Activated T-cell treated with anti-CD3 and anti-CD28 coated beads, Interleukin-2, amount 50 U/mL, for 72 hours (primary cell): ENCODE results near the gene DFFB. TPM values are rescaled to one million over a fixed set of nuclear protein-coding genes. Genes with fewer than 3 reads are reported as not detected.
A peak's percentile ranks its signal among the peaks of the same experiment; 100 is the strongest.

Source experiments
- ATAC-seq, 2 donors: fragments of 150-1000 bp; cut with Tn5 transposase; replicated peaks in 1 of 2; 2 replicates each; pipeline ENCODE4 v1.10.0; 2021; ENCODE audit warnings: moderate library complexity in 2 of 2, mild to moderate bottlenecking in 1 of 2
- DNase-seq, 2 donors: peaks; one replicate each; pipeline ENCODE4 v3.0.0; 2021 to 2022; ENCODE audit warnings: mixed read lengths in 1 of 2
- H3K27ac Mint-ChIP-seq: one replicate; pipeline ENCODE4 v1.8.0; 2022; ENCODE audit warnings: mild to moderate bottlenecking, moderate library complexity, mixed read lengths
- H3K27me3 Mint-ChIP-seq: one replicate; pipeline ENCODE4 v1.8.0; 2022; ENCODE audit warnings: low read depth, mixed read lengths
- H3K36me3 Mint-ChIP-seq, 2 donors: one replicate each; pipeline ENCODE4 v1.8.0; 2022; ENCODE audit warnings: mixed read lengths in 2 of 2, mild to moderate bottlenecking in 1 of 2; ENCODE audit not compliant: insufficient read depth in 2 of 2
- H3K4me1 Mint-ChIP-seq: one replicate; pipeline ENCODE4 v1.8.0; 2022; ENCODE audit warnings: low read depth, mixed read lengths
- H3K4me3 Mint-ChIP-seq, 2 donors: one replicate each; pipeline ENCODE4 v1.8.0; 2022; ENCODE audit warnings: mild to moderate bottlenecking in 2 of 2, mixed read lengths in 2 of 2, moderate library complexity in 2 of 2
- H3K9me3 Mint-ChIP-seq, 2 donors: one replicate each; pipeline ENCODE4 v1.8.0; 2022; ENCODE audit warnings: mixed read lengths in 2 of 2
- total RNA-seq, 2 donors: library from RNA; stranded (reverse); gene quantifications; one replicate each; pipeline ENCODE4 v1.2.3, GENCODE V29; 2022

The DFFB gene
- total RNA-seq, 2 donors from 2014 or later, result 8.2 to 8.6 TPM

DNA sequence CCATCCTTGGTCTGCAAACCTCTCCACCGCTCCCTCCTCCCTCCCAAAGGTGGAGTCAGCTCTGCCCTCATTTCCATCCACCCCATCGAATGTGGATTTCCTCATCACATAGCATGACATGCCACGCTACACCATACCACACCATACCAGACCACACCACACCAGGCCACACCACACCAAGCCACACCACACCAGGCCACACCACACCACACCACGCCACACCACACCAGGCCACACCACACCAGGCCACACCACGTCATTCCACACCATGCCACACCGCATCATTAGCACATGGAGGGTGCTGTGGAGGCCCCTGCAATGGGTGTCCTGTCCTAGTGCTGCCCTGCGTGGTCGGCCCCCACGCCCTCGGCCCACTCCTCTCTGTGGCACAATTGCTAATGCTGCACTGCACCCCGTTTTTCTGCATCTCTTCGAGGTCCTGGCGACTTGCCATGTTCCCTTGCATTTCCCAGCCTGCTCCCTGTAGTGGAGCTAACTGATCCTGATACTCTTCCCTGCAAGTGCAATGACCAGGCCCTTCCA is 11.3 kb downstream of the DFFB start:
- H3K27ac Mint-ChIP-seq, result no peak overlapping the region
- H3K4me1 Mint-ChIP-seq, result no peaks in the 10 kb centered on the region
- no peak for DNase-seq
- ATAC-seq, result no peak
- H3K9me3 Mint-ChIP-seq, result peaks cover 0 to 1% of the 10 kb centered on the region in 2 donors
- H3K4me3 Mint-ChIP-seq, result no peak overlapping the region
- no peaks in the 10 kb centered on the region for H3K27me3 Mint-ChIP-seq
- H3K36me3 Mint-ChIP-seq, result peaks cover 3 to 10% of the 10 kb centered on the region in 2 donors

DNA sequence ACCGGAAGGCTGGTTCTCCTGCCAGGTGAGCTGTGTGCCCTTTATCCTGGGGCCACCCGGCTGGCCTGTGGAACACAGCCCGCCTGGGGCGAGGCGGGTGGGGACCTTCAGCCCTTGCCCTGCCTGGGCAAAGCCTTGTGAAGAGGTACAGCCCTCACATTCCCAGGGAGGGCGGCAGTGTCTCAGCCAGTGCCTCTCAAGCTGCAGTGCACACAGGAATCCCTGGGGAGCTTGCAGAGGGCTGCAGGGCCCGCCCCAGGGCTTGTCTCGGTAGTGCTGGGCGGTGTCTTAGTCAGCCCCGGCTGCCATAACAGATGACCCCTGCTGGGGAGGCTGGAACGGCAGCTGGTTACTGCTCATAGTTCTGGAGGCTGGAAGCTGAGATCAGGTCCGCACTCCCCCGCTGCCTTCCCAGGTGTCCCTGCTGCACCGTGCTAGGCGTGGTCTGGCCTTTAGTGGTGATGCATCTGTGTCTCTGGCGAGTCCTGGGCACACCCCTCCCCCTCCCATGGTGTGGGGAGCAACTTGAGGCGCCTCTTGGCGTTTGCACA is 12.6 kb downstream of the DFFB start:
- DNase-seq, result no peak
- no peaks in the 10 kb centered on the region for H3K27me3 Mint-ChIP-seq
- peaks cover 3 to 10% of the 10 kb centered on the region in 2 donors for H3K36me3 Mint-ChIP-seq
- H3K4me1 Mint-ChIP-seq, result no peaks in the 10 kb centered on the region
- H3K9me3 Mint-ChIP-seq, result peaks cover 0 to 1% of the 10 kb centered on the region in 2 donors
- H3K27ac Mint-ChIP-seq, result no peak overlapping the region
- H3K4me3 Mint-ChIP-seq, result no peak overlapping the region
- ATAC-seq, result no peak

GRCh38 chr1:3871451-3871805 is 14.2 kb downstream of the DFFB start:
- no peak for ATAC-seq
- H3K36me3 Mint-ChIP-seq, result peaks cover 5 to 16% of the 10 kb centered on the region in 2 donors
- H3K27ac Mint-ChIP-seq, result no peak overlapping the region
- DNase-seq, result no peak
- peaks cover 0 to 1% of the 10 kb centered on the region in 2 donors for H3K9me3 Mint-ChIP-seq
- no peaks in the 10 kb centered on the region for H3K4me1 Mint-ChIP-seq
- H3K4me3 Mint-ChIP-seq, result no peak overlapping the region
- H3K27me3 Mint-ChIP-seq, result no peaks in the 10 kb centered on the region

DNA sequence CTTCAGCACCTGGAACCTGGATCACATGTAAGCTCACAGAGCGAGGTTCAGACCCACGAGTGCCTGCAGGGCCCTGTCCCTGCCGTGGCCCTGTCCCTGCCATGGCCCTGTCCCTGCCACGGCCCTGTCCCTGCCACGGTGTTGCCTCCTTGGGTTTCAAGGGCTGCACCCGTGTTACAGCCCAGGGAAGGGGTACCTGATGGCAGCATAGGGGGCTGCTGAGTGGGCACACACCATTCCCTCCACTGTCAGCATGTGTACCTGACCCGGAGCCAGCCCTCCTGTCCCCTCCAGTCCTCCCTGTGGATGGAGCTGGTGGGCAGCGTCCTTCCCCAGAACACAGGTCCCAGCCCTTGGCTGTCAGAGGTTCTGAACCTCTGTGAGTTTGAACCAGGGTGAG is 15.3 kb downstream of the DFFB start:
- peaks cover 4 to 16% of the 10 kb centered on the region in 2 donors for H3K36me3 Mint-ChIP-seq
- DNase-seq, result no peak
- ATAC-seq, result no peak
- H3K4me3 Mint-ChIP-seq, result no peak overlapping the region
- no peak overlapping the region for H3K27ac Mint-ChIP-seq
- no peaks in the 10 kb centered on the region for H3K4me1 Mint-ChIP-seq
- peaks cover 0 to 1% of the 10 kb centered on the region in 2 donors for H3K9me3 Mint-ChIP-seq
- no peaks in the 10 kb centered on the region for H3K27me3 Mint-ChIP-seq

GRCh38 chr1:3874736-3875135 is 17.5 kb downstream of the DFFB start:
- no peak for DNase-seq
- Mint-ChIP-seq H3K9me3 (no peaks in the 10 kb centered on the region), H3K27me3 (no peaks in the 10 kb centered on the region), H3K4me1 (no peaks in the 10 kb centered on the region), H3K4me3 (no peak overlapping the region), H3K27ac (no peak overlapping the region), H3K36me3 (peaks cover 5 to 20% of the 10 kb centered on the region in 2 donors)
- ATAC-seq, result no peak

GRCh38 chr1:3876716-3877115 is 19.4 kb downstream of the DFFB start:
- no peaks in the 10 kb centered on the region for H3K27me3 Mint-ChIP-seq
- H3K36me3 Mint-ChIP-seq, result peaks cover 5 to 20% of the 10 kb centered on the region in 2 donors
- no peaks in the 10 kb centered on the region for H3K9me3 Mint-ChIP-seq
- ATAC-seq, result no peak
- peaks cover 3% of the 10 kb centered on the region for H3K4me1 Mint-ChIP-seq
- H3K27ac Mint-ChIP-seq, result no peak overlapping the region
- no peak overlapping the region for H3K4me3 Mint-ChIP-seq
- DNase-seq, result no peak

- peaks cover 3% of the 10 kb centered on the region for H3K4me1 Mint-ChIP-seq
- no peak overlapping the region for H3K27ac Mint-ChIP-seq
- H3K27me3 Mint-ChIP-seq, result no peaks in the 10 kb centered on the region
- peaks cover 5 to 20% of the 10 kb centered on the region in 2 donors for H3K36me3 Mint-ChIP-seq
- no peak overlapping the region for H3K4me3 Mint-ChIP-seq
- DNase-seq (no peak), ATAC-seq (no peak)
- H3K9me3 Mint-ChIP-seq, result no peaks in the 10 kb centered on the region
These were observed 21.8 kb downstream of the DFFB start for GRCh38 chr1:3879099-3879498.

- Mint-ChIP-seq H3K9me3 (no peaks in the 10 kb centered on the region), H3K36me3 (peaks cover 5 to 21% of the 10 kb centered on the region in 2 donors), H3K4me1 (peaks cover 8% of the 10 kb centered on the region), H3K4me3 (no peak overlapping the region), H3K27ac (no peak overlapping the region), H3K27me3 (no peaks in the 10 kb centered on the region)
- ATAC-seq (no peak), DNase-seq (no peak)
These were observed 22.6 kb downstream of the DFFB start for GRCh38 chr1:3879787-3880428.

DNA sequence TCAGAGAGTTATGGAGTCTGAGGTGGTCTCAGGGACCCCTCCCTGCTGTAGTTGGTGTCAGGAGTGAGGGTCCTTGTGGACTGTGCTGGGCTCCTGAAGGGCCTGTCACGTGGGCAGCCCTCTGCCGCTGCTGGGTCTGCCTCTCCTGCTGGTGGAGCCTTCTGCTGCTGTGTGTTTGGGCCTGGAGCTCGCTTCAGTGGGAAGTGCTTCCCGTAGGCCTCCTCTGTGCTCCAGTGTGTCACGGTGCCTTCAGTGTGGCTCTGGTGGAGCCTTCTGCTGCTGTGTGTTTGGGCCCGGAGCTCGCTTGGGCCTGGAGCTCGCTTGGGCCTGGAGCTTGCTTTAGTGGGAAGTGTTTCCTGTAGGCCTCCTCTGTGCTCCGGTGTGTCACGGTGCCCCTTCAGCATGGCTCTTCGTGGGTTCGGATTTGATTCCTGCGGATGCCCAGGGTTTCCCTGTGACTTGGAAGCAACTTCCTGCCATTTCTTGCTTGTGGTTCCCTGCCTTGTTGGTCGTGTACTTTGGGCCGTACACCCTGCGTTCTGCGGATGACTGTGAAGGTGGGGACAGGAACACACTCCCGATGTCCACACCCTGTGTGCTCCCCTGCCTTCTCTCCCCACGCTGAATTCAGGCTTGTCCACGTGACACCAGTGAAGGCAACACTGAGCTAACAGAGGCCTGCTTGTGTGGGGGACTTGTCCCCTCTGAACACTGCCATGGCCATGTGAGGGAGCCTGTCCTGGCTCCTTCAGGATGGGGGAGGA is 23.3 kb downstream of the DFFB start:
- DNase-seq (no peak), ATAC-seq (no peak)
- Mint-ChIP-seq H3K9me3 (no peaks in the 10 kb centered on the region), H3K4me1 (peaks cover 10% of the 10 kb centered on the region), H3K27ac (no peak overlapping the region), H3K36me3 (peaks cover 3 to 17% of the 10 kb centered on the region in 2 donors), H3K27me3 (no peaks in the 10 kb centered on the region), H3K4me3 (no peak overlapping the region)

DNA sequence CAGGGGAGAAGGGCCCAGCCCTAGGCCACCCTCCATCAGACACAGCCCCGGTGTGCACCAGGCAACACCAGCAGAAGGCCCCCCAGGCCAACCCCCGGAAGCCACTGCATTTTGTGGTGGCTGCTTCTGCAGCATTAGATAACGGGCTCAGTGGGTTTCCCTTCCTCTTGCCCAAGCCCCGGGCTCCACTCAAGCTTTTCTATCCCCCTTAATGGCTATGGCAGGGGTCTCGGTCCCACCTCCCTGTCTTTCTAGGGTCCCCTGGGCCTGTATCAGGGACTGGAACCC is 23.9 kb downstream of the DFFB start:
- Mint-ChIP-seq H3K36me3 (peaks cover 3 to 16% of the 10 kb centered on the region in 2 donors), H3K27me3 (no peaks in the 10 kb centered on the region), H3K4me1 (peaks cover 10% of the 10 kb centered on the region), H3K4me3 (no peak overlapping the region), H3K9me3 (no peaks in the 10 kb centered on the region), H3K27ac (peak overlapping the region; percentile 40)
- ATAC-seq (peak in 1 of 2 donors; percentile 32), DNase-seq (no peak)

DNA sequence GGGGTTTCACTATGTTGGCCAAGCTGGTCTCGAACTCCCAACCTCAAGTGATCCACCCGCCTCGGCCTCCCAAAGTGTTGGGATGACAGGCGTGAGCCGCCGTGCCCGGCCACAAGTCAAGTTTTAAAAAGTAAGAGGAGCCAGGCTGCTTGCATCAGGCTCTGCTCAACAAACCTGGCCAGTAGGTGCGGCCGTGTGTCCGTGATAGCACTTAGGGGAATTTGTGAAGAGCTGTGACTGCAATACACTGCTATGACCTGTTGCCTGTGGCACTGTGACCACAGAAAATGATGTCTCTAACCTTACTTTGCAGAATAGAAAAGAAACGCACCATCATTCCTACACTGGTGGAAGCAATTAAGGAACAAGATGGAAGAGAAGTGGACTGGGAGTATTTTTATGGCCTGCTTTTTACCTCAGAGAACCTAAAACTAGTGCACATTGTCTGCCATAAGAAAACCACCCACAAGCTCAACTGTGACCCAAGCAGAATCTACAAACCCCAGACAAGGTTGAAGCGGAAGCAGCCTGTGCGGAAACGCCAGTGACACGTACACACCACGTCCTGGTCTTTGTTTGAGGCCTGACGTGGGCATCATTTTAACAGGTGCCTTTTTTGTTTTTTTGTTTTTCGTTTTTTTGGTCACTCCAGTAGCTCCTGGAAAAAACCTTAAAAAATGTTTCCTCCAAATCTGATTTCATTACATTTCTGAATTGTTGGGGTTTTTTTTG is 26.1 kb downstream of the DFFB start:
- H3K27ac Mint-ChIP-seq, result peak overlapping the region; percentile 67
- DNase-seq (no peak), ATAC-seq (peak in 1 of 2 donors; percentile 69)
- H3K4me1 Mint-ChIP-seq, result peaks cover 10% of the 10 kb centered on the region
- H3K36me3 Mint-ChIP-seq, result peaks cover 3 to 18% of the 10 kb centered on the region in 2 donors
- H3K4me3 Mint-ChIP-seq, result peak overlapping the region in 1 of 2 donors; percentile 25
- no peaks in the 10 kb centered on the region for H3K9me3 Mint-ChIP-seq
- no peaks in the 10 kb centered on the region for H3K27me3 Mint-ChIP-seq

DNA sequence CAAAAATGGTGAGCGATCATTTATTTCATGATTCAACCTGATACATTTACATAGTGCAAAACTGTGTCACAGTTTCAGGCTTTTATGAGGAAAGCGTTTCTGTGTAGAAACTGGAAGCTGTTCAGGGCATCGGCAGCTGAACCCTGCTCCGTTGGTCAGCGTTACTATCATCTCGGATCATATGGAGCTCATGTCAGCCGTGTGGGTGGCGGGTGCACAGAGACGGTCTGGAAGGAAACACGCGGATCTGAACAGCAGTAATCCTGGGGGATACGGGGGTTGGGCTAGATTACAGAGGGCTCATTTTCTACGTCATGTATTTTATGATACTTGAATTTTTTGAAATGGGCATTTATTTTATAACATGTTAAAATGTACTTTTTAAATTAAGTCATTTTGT is 27.7 kb downstream of the DFFB start:
- Mint-ChIP-seq H3K4me3 (no peak overlapping the region), H3K27ac (no peak overlapping the region), H3K27me3 (no peaks in the 10 kb centered on the region), H3K36me3 (peaks cover 2 to 12% of the 10 kb centered on the region in 2 donors), H3K9me3 (no peaks in the 10 kb centered on the region), H3K4me1 (peaks cover 15% of the 10 kb centered on the region)
- ATAC-seq (no peak), DNase-seq (no peak)

DNA sequence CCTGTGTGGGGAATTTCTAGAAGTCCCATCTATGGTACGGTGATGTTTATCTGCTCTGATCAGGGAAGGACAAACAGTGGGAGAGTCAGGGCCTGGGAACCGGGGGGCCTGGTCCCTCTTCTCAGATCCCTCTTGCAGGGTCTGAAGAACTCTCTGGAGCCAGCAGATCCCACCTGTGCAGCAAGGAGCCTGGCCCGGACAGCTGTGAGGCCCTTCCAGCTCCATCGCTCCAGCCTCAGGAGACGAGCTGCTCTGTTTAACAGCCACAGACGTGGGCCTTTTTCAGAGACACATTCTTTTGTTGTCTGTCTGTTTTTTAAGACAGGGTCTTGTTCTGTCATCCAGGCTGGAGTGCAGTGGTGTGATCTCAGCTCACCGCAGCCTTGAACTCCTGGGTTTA is 28.3 kb downstream of the DFFB start:
- peaks cover 4 to 16% of the 10 kb centered on the region in 2 donors for H3K36me3 Mint-ChIP-seq
- no peak overlapping the region for H3K4me3 Mint-ChIP-seq
- H3K27me3 Mint-ChIP-seq, result no peaks in the 10 kb centered on the region
- H3K27ac Mint-ChIP-seq, result no peak overlapping the region
- H3K9me3 Mint-ChIP-seq, result no peaks in the 10 kb centered on the region
- peaks cover 21% of the 10 kb centered on the region for H3K4me1 Mint-ChIP-seq
- ATAC-seq, result no peak
- no peak for DNase-seq
